ENCODE measurements around the gene B4GALT3. TPM values are rescaled to one million over a fixed set of nuclear protein-coding genes. Genes with fewer than 3 reads are reported as not detected.

Gene B4GALT3
- total and polyA plus RNA-seq, 2 donors (not counting 1 experiment from before 2014, with no cell fraction given): 17.8 to 18.7 TPM

DNA sequence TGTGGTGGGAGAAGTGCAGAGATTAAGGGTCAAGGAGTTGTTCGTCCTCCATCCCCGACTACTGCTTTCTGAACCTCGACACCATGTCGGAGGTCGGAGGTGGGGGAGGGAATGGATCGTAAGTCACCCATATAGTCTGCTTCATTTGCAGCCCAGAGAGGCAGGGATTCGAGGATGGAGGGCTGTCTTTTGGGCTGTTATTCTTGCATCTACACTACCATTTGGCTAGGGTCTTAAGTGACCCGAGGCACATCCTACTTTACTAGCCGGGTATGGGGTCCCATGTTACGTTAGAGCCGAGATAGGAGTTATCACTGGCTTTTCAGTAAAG is 17.4 kb downstream of the B4GALT3 start:
- Histone ChIP-seq H3K36me3 (ENCODE audit: control insufficient read depth, insufficient read depth, low read length) (peaks cover 26% of the 10 kb centered on the region), H3K9me3 (ENCODE audit: control insufficient read depth, insufficient read depth, low read depth, low read length) (no peaks in the 10 kb centered on the region), H3K4me1 (ENCODE audit: control insufficient read depth, extremely low read depth, insufficient read depth, low read length) (peaks cover 7% of the 10 kb centered on the region), H4K20me1 (ENCODE audit: control insufficient read depth, extremely low read depth, insufficient read depth, low read length) (no peaks in the 10 kb centered on the region), H3K4me3 (replicated peaks in 1 of 4; ENCODE audit: control extremely low read depth in 1 of 4, insufficient read depth in 1 of 4, low read depth in 3 of 4, low read length in 4 of 4) (peak overlapping the region; percentile 63 to 93 (median 81)), H3K4me2 (ENCODE audit: extremely low read depth, insufficient read depth, low read length) (peak overlapping the region; percentile 88), H3K9ac (ENCODE audit: insufficient read depth, low read length) (peak overlapping the region; percentile 87), H2AFZ (ENCODE audit: low read length) (peak overlapping the region; percentile 17), H3K27ac (ENCODE audit: insufficient read depth, low read length) (peak overlapping the region; percentile 68), H3K27me3 (ENCODE audit: control insufficient read depth, insufficient read depth, low read length) (no peaks in the 10 kb centered on the region), H3K79me2 (ENCODE audit: control insufficient read depth, insufficient read depth, low read length) (peaks cover 16% of the 10 kb centered on the region)
- TF ChIP-seq, protein P1, sequence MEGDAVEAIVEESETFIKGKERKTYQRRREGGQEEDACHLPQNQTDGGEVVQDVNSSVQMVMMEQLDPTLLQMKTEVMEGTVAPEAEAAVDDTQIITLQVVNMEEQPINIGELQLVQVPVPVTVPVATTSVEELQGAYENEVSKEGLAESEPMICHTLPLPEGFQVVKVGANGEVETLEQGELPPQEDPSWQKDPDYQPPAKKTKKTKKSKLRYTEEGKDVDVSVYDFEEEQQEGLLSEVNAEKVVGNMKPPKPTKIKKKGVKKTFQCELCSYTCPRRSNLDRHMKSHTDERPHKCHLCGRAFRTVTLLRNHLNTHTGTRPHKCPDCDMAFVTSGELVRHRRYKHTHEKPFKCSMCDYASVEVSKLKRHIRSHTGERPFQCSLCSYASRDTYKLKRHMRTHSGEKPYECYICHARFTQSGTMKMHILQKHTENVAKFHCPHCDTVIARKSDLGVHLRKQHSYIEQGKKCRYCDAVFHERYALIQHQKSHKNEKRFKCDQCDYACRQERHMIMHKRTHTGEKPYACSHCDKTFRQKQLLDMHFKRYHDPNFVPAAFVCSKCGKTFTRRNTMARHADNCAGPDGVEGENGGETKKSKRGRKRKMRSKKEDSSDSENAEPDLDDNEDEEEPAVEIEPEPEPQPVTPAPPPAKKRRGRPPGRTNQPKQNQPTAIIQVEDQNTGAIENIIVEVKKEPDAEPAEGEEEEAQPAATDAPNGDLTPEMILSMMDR (conservative IDR thresholded peaks at IDR 0.05 in 1 of 2, IDR thresholded peaks at IDR 0.05 in 1 of 2; ENCODE audit: low read depth in 1 of 2, low read length in 2 of 2): no peak
- no peak for TF ChIP-seq EZH2 (IDR thresholded peaks at IDR 0.05; ENCODE audit: low read length, missing control alignments)
- DNase-seq (ENCODE audit: low read depth in 2 of 2): no peak

DNA sequence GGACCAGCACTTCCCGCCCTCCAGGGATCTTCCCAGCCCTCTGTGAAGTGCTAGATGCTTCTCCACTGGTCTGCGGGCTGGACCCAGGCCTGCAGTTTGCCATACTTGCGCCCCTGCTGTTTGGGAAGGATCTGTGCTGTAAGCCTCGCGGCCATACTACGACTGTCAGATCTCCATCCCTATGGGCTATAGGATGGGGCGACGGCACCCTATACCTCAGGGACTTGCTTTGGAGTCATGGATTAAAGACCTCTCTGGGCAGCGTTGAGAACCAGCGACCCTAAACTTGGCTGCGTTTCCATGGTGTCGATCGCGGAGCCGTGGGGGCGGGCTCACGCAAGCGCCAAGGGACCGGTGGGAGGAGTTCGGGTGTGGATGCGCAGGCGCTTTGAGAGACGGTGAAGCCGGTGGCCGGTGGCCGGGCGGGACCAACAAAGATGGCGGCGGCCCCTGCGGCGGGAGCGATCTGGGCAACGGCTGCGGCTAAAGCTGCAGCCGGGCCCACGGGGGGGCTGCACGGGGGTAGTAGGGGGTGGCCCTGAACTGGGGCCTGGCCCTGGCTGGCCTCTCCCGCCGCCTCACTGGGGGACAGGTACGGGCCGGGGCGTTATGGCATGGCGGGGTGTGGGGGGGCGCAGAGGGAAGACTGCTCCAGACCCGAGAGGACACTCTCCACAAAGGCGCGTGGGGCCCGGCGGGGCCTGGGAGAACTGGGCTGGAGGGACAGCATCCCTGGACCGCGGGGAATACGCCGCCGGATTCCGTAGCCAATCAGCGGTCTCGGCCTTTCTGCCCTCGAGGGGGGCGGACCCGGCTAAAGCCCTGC is 18.0 kb downstream of the B4GALT3 start, which contains the start of gene USP21:
USP21 (plus strand) TSS at position 414 of the 826 bp plus-strand sequence. CDS start 1,141 bp downstream, outside the sequence.
- TF ChIP-seq EZH2 (IDR thresholded peaks at IDR 0.05; ENCODE audit: low read length, missing control alignments): no peak
- TF ChIP-seq, protein P1 (conservative IDR thresholded peaks at IDR 0.05 in 1 of 2, IDR thresholded peaks at IDR 0.05 in 1 of 2; ENCODE audit: low read depth in 1 of 2, low read length in 2 of 2): peak; percentile 30 to 54
- Histone ChIP-seq H3K4me2 (ENCODE audit: extremely low read depth, insufficient read depth, low read length) (peak within 1 kb of the TSS; percentile 88), H3K36me3 (ENCODE audit: control insufficient read depth, insufficient read depth, low read length) (peaks cover 22% of the 10 kb centered on the region), H3K4me1 (ENCODE audit: control insufficient read depth, extremely low read depth, insufficient read depth, low read length) (peaks cover 7% of the 10 kb centered on the region), H3K9me3 (ENCODE audit: control insufficient read depth, insufficient read depth, low read depth, low read length) (no peaks in the 10 kb centered on the region), H2AFZ (ENCODE audit: low read length) (peak within 1 kb of the TSS; percentile 70), H4K20me1 (ENCODE audit: control insufficient read depth, extremely low read depth, insufficient read depth, low read length) (no peaks in the 10 kb centered on the region), H3K27ac (ENCODE audit: insufficient read depth, low read length) (peak within 1 kb of the TSS; percentile 68), H3K27me3 (ENCODE audit: control insufficient read depth, insufficient read depth, low read length) (no peaks in the 10 kb centered on the region), H3K79me2 (ENCODE audit: control insufficient read depth, insufficient read depth, low read length) (peaks cover 16% of the 10 kb centered on the region), H3K4me3 (replicated peaks in 1 of 4; ENCODE audit: control extremely low read depth in 1 of 4, insufficient read depth in 1 of 4, low read depth in 3 of 4, low read length in 4 of 4) (peak within 1 kb of the TSS; percentile 63 to 93 (median 81)), H3K9ac (ENCODE audit: insufficient read depth, low read length) (peak within 1 kb of the TSS; percentile 87)
- DNase-seq (ENCODE audit: low read depth in 2 of 2): peak; percentile 80 to 87

DNA sequence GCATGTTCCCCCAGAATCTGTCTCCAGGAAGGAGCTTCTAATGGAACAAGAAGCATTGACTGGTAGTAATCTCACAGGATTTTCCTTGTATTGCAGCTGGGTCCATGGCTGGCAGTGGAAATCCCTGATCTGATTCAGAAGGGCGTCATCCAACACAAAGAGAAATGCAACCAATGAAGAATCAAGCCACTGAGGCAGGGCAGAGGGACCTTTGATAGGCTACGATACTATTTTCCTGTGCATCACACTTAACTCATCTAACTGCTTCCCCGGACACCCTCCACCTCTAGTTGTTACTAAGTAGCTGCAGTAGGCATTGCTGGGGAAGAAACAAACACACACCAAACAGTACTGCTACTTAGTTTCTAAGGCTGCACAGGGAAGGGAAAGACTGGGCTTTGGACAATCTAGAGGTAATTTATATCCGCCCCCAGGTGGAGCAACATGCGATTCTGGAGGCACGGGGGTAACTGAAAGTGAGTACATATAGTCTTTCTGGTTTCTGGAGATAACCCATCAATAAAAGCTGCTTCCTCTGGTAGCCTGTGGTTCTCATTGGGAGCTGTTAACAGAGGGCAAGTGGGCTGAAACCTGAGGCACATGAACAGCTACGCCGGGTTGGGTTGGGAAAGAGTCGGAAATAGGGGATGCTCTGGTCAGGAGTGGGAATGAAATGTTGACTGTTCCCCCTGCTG is 18.8 kb downstream of the B4GALT3 start:
- DNase-seq (ENCODE audit: low read depth in 2 of 2): no peak
- Histone ChIP-seq H3K27ac (ENCODE audit: insufficient read depth, low read length) (peak overlapping the region; percentile 68), H3K4me1 (ENCODE audit: control insufficient read depth, extremely low read depth, insufficient read depth, low read length) (peaks cover 7% of the 10 kb centered on the region), H2AFZ (ENCODE audit: low read length) (no peak overlapping the region), H3K27me3 (ENCODE audit: control insufficient read depth, insufficient read depth, low read length) (no peaks in the 10 kb centered on the region), H3K36me3 (ENCODE audit: control insufficient read depth, insufficient read depth, low read length) (peaks cover 20% of the 10 kb centered on the region), H3K4me3 (replicated peaks in 1 of 4; ENCODE audit: control extremely low read depth in 1 of 4, insufficient read depth in 1 of 4, low read depth in 3 of 4, low read length in 4 of 4) (peak overlapping the region in 2 of 4 experiments; percentile 71 to 93), H3K79me2 (ENCODE audit: control insufficient read depth, insufficient read depth, low read length) (peaks cover 17% of the 10 kb centered on the region), H4K20me1 (ENCODE audit: control insufficient read depth, extremely low read depth, insufficient read depth, low read length) (no peaks in the 10 kb centered on the region), H3K4me2 (ENCODE audit: extremely low read depth, insufficient read depth, low read length) (peak overlapping the region; percentile 49), H3K9me3 (ENCODE audit: control insufficient read depth, insufficient read depth, low read depth, low read length) (no peaks in the 10 kb centered on the region), H3K9ac (ENCODE audit: insufficient read depth, low read length) (no peak overlapping the region)
- TF ChIP-seq, protein P1 (conservative IDR thresholded peaks at IDR 0.05 in 1 of 2, IDR thresholded peaks at IDR 0.05 in 1 of 2; ENCODE audit: low read depth in 1 of 2, low read length in 2 of 2): no peak

All from fibroblast of lung (primary cell).